Vagina (tissue), 2 donors: ENCODE measurements around the gene ADGRA3. TPM values are rescaled to one million over a fixed set of nuclear protein-coding genes. Genes with fewer than 3 reads are reported as not detected.
"Not testable (repeated sequence)": the region's sequence is repeated elsewhere in the genome, so short reads cannot be mapped to it uniquely, and the experiment has no call there.

ENCODE experiments used
- DNase-seq, 2 donors: peaks; one replicate each; pipeline ENCODE4 v3.0.0-alpha.2; 2017; ENCODE audit errors: extremely low spot score in 2 of 2
- H3K27ac ChIP-seq: fragments of 200-600 bp; sonication (generic); one replicate; pipeline ENCODE4 v1.5.1; 2019
- H3K27me3 ChIP-seq: fragments of 200-600 bp; sonication (generic); one replicate; pipeline ENCODE4 v1.5.1; 2019
- H3K36me3 ChIP-seq, 2 donors: fragments of 200-600 bp; sonication (generic); one replicate each; pipeline ENCODE4 v1.5.1; 2017 to 2019
- H3K4me1 ChIP-seq: fragments of 200-600 bp; sonication (generic); one replicate; pipeline ENCODE4 v1.5.1; 2019
- H3K4me3 ChIP-seq, 2 donors: fragments of 200-600 bp; sonication (generic); 1 replicate in 1 of 2; 2 replicates in 1 of 2; pipeline ENCODE4 v1.5.1; 2016 to 2019
- H3K9me3 ChIP-seq: fragments of 200-600 bp; sonication (generic); one replicate; pipeline ENCODE4 v1.5.1; 2019
- POLR2A ChIP-seq, 2 donors: fragments of 450-650 bp; IDR thresholded peaks; one replicate each; pipeline ENCODE4 v1.6.1; 2017; ENCODE audit warnings: antibody characterized with exemption in 2 of 2, mild to moderate bottlenecking in 2 of 2, moderate library complexity in 2 of 2
- POLR2AphosphoS5 ChIP-seq, 2 donors: sonication (generic); formaldehyde crosslinking; IDR thresholded peaks; one replicate each; pipeline ENCODE4 v1.9.0; 2017; ENCODE audit warnings: antibody characterized with exemption in 2 of 2, mild to moderate bottlenecking in 2 of 2, low read depth in 1 of 2; ENCODE audit not compliant: insufficient read depth in 1 of 2
- intact Hi-C: fragments of 100-400 bp; cut with DNase I; formaldehyde crosslinking; loops from one replicate; pipeline ENCODE4 v1.15.1; 2023
- total RNA-seq: library from RNA; depleted of rRNA; stranded (reverse); fragments of >200 nt; gene quantifications from one replicate; pipeline ENCODE4 v1.2.3, GENCODE V29; 2016
- TF ChIP-seq, protein P1 (sequence below), 3 experiments: fragments of 450-650 bp in 2 of 3; fragments of 200-600 bp in 1 of 3; sonication (generic) in 1 of 3; IDR thresholded peaks; one replicate each; pipeline ENCODE4 v1.5.1; 2017 to 2019; ENCODE audit warnings: antibody characterized with exemption in 3 of 3, mild to moderate bottlenecking in 2 of 3, moderate library complexity in 2 of 3

The ADGRA3 gene
- total RNA-seq, 1 donor from 2014 or later = 23.3 TPM

DNA sequence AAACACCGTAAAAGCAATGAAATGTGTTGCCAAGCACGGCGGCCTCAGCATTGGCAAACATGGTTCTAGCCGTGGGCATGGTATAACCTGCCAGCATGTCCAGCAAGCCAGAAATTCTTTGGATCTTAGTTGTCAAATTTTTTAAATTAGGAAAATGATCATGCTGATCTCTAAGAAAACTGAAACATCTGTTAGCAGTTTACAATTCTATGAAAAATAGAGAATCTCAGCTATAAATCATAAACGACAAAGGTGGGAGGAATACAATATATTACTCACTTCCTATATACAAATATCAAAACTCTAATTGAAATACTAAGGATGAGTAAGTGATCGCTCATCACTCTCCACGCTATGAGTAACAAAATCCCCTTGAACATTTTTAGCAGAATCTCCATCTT is 130.3 kb downstream of the ADGRA3 start:
- intact Hi-C loops = no loop called here
- H3K36me3 ChIP-seq = peaks cover 0 to 7% of the 10 kb centered on the region in 2 donors
- TF ChIP-seq POLR2A (IDR thresholded peaks at IDR 0.05) = no peak
- no peak for TF ChIP-seq POLR2AphosphoS5 (IDR thresholded peaks at IDR 0.05; ENCODE audit: insufficient read depth in 1 of 2, low read depth in 1 of 2)
- TF ChIP-seq, protein P1, sequence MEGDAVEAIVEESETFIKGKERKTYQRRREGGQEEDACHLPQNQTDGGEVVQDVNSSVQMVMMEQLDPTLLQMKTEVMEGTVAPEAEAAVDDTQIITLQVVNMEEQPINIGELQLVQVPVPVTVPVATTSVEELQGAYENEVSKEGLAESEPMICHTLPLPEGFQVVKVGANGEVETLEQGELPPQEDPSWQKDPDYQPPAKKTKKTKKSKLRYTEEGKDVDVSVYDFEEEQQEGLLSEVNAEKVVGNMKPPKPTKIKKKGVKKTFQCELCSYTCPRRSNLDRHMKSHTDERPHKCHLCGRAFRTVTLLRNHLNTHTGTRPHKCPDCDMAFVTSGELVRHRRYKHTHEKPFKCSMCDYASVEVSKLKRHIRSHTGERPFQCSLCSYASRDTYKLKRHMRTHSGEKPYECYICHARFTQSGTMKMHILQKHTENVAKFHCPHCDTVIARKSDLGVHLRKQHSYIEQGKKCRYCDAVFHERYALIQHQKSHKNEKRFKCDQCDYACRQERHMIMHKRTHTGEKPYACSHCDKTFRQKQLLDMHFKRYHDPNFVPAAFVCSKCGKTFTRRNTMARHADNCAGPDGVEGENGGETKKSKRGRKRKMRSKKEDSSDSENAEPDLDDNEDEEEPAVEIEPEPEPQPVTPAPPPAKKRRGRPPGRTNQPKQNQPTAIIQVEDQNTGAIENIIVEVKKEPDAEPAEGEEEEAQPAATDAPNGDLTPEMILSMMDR (IDR thresholded peaks at IDR 0.05) = no peak
- H3K4me3 ChIP-seq = no peak overlapping the region
- no peaks in the 10 kb centered on the region for H3K9me3 ChIP-seq
- H3K4me1 ChIP-seq = no peaks in the 10 kb centered on the region
- DNase-seq = no peak
- H3K27me3 ChIP-seq = no peaks in the 10 kb centered on the region
- no peak overlapping the region for H3K27ac ChIP-seq

DNA sequence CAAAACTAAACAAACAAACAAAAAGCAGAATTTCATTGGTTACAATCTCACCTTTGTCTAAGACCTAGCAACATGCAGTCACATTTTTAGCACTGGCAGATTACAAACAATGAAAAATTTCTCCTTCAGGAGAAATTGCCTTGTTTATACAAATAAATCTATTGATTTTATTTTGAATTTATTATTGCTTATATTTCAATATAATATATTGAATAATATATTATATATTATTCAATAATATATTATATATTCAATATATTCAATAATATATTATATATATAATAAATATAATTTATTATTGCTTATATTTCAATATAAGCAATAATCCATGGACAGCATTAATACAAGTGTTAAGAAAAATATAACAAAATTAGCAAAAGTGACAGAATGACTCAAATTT is 131.7 kb downstream of the ADGRA3 start:
- no peak for TF ChIP-seq POLR2AphosphoS5 (IDR thresholded peaks at IDR 0.05; ENCODE audit: insufficient read depth in 1 of 2, low read depth in 1 of 2)
- TF ChIP-seq, protein P1 (IDR thresholded peaks at IDR 0.05) = no peak
- TF ChIP-seq POLR2A (IDR thresholded peaks at IDR 0.05) = no peak
- Histone ChIP-seq H3K4me1 (no peaks in the 10 kb centered on the region), H3K27ac (no peak overlapping the region), H3K9me3 (no peaks in the 10 kb centered on the region), H3K27me3 (no peaks in the 10 kb centered on the region), H3K36me3 (peaks cover 0 to 7% of the 10 kb centered on the region in 2 donors), H3K4me3 (no peak overlapping the region)
- intact Hi-C loops = no loop called here
- DNase-seq = no peak

DNA sequence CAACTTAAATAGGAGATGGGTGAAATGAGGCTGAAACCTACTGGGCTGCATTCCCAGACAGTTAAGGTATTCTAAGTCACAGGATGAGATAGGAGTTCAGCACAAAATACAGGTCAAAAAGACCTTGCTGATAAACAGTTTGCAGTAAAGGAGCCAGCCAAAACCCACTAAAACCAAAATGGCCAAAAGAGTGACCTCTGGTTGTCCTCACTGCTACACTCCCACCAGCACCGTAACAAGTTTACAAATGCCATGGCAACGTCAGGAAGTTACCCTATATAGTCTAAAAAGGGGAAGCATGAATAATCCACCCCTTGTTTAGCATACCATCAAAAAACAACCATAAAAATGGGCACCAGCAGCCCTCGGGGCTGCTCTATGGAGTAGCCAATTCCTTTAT is 133.7 kb downstream of the ADGRA3 start:
- H3K4me3 ChIP-seq, DNase-seq, intact Hi-C loops, H3K27me3 ChIP-seq, H3K36me3 ChIP-seq, H3K27ac ChIP-seq, H3K4me1 ChIP-seq, H3K9me3 ChIP-seq: not testable (repeated sequence)

DNA sequence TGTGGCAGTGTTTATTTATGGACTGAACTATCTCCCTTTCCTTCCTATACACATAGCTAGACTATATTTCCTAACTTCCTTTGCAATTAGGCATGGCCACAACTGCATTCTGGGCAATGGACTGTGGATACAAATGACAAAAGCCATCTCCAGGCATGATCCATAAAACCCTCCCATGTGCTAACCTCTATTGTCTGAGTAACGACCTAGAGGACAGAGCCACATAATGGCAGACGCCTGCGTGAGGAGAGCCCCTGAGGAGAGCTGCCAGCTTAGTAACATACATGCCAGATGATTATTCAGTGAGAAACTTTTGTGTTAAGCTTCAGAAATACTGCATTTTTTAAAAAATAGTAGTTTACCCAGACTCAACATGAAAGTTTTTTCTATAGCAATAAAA is 142.9 kb downstream of the ADGRA3 start:
- H3K9me3 ChIP-seq = no peaks in the 10 kb centered on the region
- intact Hi-C loops = no loop called here
- no peak overlapping the region for H3K4me3 ChIP-seq
- TF ChIP-seq POLR2AphosphoS5 (IDR thresholded peaks at IDR 0.05; ENCODE audit: insufficient read depth in 1 of 2, low read depth in 1 of 2) (no peak), POLR2A (IDR thresholded peaks at IDR 0.05) (no peak)
- TF ChIP-seq, protein P1 (IDR thresholded peaks at IDR 0.05) = no peak
- H3K4me1 ChIP-seq = no peaks in the 10 kb centered on the region
- H3K36me3 ChIP-seq = no peaks in the 10 kb centered on the region
- DNase-seq = no peak
- H3K27me3 ChIP-seq = no peaks in the 10 kb centered on the region
- no peak overlapping the region for H3K27ac ChIP-seq

DNA sequence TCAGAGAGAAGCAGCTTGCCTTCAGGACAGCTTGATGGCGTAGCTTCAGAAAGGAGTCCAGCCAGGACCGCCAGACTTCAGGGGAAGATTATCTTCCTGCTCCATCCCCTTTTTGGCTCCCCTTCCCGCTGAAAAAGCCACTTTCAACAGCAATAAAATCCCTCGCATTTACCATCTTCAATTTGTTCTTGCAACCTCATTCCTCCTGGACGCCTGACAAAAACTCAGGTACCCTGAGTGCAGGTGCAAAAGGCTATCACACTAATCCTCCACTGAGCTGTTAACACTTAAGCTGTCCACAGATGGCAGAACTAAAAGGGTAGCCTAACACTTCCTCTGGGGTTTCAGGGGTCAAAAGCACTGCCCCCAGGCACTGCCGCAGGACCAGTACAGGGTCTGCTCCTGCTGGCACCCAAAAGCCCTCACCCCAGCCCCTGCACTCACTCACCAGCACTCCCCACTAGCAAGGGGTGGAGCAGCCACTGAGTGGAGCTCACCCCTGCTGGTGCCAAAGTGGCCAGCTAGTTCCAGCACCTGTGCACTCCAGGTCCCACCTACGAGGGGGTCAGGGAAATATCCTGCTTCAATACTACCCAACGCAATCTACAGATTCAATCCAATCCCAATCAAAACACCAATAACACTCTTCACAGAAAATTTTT is 145.8 kb downstream of the ADGRA3 start:
- Histone ChIP-seq H3K9me3 (no peaks in the 10 kb centered on the region), H3K4me1 (no peaks in the 10 kb centered on the region), H3K36me3 (no peaks in the 10 kb centered on the region), H3K4me3 (no peak overlapping the region), H3K27ac (no peak overlapping the region), H3K27me3 (no peaks in the 10 kb centered on the region)
- DNase-seq = no peak
- no peak for TF ChIP-seq POLR2A (IDR thresholded peaks at IDR 0.05)
- TF ChIP-seq, protein P1 (IDR thresholded peaks at IDR 0.05) = no peak
- intact Hi-C loops = no loop called here
